A673 (cell line): ENCODE data around the gene IGFBP1.
"Not testable (repeated sequence)": the region's sequence is repeated elsewhere in the genome, so short reads cannot be mapped to it uniquely, and the experiment has no call there.

Experiments used
- CTCF ChIP-seq: fragments of 300-800, 200-600 bp; sonication (generic); conservative IDR thresholded peaks from 2 replicates; pipeline ENCODE4 v1.5.1; 2017; ENCODE audit warnings: low read depth, mild to moderate bottlenecking, antibody characterized with exemption, low read length, moderate library complexity, mixed read lengths
- EZH2 ChIP-seq: fragments of 200-600 bp; sonication (generic); IDR thresholded peaks from 2 replicates; pipeline ENCODE4 v1.6.1; 2017; ENCODE audit warnings: borderline replicate concordance, low read depth, mild to moderate bottlenecking, mixed read lengths, antibody characterized with exemption, low read length; ENCODE audit not compliant: poor library complexity, severe bottlenecking

- not testable (repeated sequence) for TF ChIP-seq CTCF, EZH2
Observed at GRCh38 chr7:45856888-45857287, 31.4 kb upstream of the IGFBP1 start.
